GM18502 (cell line): ENCODE data around the gene CX3CL1.
A peak's percentile ranks its signal among the peaks of the same experiment; 100 is the strongest.
"Not testable (repeated sequence)": the region's sequence is repeated elsewhere in the genome, so short reads cannot be mapped to it uniquely, and the experiment has no call there.

Source experiments
- ATAC-seq: cut with Tn5 transposase; IDR thresholded peaks from one replicate; pipeline ENCODE4 v1.9.1; 2021; ENCODE audit warnings: mild to moderate bottlenecking; ENCODE audit not compliant: unreplicated experiment, poor library complexity

The CX3CL1 gene

DNA sequence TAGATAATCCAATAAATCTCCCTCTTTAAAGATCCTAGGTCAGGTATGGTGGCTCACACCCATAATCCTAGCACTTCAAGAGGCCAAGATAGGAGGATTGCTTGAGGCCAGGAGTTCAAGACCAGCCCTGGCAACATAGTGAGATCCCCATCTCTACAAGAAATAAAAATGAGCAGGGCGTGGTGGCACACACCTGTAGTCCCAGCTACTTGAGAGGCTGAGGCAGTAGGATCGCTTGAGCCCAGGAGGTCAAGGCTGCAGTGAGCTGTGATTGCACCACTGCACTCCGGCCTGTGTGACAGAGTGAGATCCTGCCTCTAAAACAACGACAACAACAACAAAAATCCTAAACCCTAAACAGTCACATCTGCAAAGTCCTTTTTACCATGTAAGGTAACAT is 15.7 kb upstream of the CX3CL1 start:
- ATAC-seq = no peak

DNA sequence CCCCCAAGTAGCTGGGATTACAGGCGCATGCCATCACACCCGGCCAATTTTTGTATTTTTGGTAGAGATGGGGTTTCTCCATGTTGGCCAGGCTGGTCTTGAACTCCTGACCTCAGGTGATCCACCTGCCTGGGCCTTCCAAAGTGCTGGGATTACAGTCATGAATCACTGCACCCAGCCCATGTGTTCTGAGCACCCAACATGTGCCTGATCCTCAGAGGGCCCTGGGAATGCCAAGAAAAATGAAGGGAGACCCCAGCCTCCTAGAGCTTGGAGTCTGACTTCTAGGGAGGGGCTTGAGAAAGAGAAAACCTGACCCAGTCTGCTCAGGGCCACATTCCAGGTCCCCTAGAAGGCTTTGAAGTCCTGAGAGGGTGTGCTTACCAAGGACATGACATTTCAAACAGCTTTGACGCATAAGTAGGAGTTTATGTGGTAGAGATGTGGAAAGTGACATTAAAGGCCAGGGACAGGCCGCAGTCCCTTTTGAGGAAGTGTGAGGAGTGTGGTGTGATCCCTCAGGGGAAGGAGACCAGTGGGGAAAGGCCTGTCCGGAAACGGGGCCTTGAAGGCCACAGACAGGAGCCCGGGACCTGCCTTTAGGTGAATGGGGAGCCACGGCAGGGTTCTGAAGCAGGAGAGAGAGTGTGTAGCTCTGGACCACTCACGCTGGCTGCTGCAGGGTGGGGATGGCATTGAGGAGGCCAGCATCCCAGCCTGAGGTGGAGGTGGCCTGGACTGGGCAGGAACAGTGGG is 14.8 kb upstream of the CX3CL1 start:
- no peak for ATAC-seq

DNA sequence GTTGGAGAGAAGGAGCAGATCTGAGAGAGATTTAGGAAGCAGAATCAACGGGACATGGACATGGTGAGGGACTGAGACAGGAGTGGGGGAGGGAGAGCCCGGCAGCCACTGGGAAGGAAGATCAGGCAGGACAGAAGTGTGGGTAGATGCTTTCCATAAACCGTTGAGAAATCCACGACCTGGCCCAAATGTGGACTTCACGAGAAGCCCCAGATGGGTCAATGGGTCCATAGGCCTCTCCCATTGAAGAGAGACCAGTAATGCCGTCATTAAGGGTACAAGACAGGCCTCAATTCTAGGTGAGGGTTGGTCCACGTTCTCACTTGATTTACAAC is 14.2 kb upstream of the CX3CL1 start:
- no peak for ATAC-seq

DNA sequence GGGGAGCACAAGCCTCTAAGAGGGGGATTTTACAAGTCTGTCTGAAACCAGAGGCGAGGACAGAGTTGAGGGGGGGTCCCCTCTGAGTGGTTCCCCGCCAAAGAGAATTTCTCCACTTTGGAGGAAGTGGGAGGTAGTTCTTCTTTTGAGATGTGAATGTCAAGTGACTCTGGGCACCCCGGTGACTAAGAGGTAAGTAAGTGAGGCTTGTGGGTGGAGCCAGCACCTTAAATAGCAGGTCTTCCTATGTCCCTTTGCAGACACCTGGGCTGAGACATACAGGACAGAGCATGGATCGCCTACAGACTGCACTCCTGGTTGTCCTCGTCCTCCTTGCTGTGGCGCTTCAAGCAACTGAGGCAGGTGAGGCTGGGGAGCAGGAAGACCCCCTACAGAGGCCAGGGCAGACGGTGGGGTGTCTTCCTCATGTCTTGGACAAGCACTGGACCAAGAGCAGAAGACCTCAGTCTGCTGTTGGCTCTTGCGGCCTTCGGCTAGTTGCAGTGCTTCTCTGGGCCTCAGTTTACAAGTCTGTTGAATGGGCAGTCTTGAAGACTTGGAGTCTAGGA is 13.7 kb upstream of the CX3CL1 start, which contains the start of gene CCL22:
TSS of gene CCL22 (plus strand) at position 257 of the 569 bp plus-strand sequence. CDS start at position 291, 34 bp downstream.
- peak; percentile 40 for ATAC-seq

DNA sequence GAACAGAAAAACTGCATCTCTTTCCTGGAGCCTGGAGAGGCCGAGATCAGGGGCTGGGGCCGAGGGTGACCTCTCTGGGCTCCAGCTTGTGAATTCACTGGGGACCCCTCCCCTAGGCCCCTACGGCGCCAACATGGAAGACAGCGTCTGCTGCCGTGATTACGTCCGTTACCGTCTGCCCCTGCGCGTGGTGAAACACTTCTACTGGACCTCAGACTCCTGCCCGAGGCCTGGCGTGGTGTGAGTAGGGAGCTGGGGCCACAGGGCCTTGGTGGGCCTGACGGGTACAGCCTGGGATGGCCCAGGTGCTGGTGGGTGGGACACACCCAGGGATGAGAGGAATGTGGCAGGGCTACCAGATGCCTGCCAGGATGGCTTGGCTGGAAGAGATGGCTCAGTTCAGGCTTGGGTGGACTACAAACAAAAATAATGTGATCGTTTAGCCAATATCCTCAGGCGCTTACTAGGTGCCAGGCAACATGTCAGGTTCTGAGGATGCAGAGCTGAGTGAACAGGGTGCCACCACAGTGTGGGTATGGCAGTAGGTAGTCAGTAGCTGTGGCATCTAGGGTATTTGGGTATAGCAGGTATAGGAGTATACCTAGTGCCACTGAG is 11.9 kb upstream of the CX3CL1 start:
- ATAC-seq = no peak

DNA sequence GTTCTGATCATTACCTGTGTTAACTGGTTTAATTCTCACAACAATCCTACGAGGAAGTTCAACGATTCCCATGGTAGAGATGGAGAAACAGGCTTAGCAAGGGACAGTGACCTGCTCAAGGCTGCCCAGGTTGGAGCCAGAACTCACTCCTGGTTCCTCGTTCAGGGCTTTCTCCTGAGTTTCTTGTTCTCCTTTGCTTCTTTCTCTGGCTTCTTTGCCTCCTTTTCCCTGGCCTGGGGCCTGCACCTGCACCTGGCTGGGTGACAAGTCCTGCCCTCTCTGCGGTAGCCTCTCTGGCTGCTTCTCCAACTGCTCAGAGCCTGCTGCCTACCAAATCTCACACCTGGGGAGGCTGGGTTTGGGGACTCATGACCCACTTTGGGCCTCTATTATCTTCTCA is 10.9 kb upstream of the CX3CL1 start:
- no peak for ATAC-seq

DNA sequence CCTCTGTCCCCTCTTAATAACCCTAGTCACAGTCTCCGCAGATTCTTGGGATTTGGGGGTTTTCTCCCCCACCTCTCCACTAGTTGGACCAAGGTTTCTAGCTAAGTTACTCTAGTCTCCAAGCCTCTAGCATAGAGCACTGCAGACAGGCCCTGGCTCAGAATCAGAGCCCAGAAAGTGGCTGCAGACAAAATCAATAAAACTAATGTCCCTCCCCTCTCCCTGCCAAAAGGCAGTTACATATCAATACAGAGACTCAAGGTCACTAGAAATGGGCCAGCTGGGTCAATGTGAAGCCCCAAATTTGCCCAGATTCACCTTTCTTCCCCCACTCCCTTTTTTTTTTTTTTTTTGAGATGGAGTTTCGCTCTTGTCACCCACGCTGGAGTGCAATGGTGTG is 8.1 kb upstream of the CX3CL1 start:
- ATAC-seq = no peak

DNA sequence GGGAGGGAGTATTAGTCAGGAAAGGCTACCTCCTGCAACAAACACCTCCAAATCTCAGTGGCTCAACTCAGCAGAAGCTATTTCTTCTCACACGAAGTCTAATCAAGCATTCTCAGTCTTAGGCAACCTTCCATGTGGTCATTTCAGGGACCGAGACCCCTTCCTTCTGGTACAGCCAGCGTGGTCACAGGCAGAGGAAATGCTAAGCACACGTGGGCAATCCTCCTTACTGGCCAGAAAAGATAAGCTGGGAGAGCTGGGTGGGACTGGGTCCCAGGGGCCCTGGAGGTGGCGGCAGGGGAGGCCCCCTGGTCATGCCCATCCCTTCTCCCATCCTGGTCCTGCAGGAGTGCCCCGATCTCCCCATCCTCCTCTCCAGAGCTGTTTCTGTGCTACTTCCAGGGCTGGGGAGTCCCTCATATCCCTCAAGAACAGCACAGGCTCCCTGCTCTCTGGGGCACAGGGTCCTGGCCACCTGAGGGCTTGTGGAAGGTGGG is 5.7 kb upstream of the CX3CL1 start:
- ATAC-seq = no peak

DNA sequence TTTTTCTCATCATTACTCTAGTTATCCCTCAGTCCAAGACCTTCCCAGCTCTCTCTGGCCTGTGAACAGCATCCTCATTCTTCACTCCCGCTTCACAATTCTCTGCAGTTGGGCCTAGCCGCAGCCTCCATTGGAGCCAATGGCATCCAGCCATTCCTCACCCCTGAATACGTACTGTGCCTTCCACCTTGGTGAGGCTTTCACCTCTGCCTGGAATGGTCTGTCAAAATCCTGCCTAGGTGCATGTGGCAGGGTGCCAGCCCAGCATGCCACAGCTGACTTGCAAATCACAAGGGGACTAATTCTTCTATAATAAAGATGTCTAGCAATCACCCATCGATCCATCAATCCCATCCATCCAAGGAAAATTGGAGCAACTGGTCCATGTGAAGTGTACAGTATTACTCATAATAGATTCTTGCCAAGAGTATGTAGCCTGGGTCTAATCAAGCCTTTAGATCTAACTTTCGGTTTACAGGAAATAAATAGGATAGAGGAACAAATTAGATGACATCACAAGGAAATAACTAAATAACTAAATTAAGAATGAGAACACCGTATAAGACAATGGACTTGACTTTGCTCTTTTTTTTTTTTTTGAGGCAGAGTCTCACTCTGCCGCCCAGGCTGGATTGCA is 5.1 kb upstream of the CX3CL1 start:
- ATAC-seq = no peak

DNA sequence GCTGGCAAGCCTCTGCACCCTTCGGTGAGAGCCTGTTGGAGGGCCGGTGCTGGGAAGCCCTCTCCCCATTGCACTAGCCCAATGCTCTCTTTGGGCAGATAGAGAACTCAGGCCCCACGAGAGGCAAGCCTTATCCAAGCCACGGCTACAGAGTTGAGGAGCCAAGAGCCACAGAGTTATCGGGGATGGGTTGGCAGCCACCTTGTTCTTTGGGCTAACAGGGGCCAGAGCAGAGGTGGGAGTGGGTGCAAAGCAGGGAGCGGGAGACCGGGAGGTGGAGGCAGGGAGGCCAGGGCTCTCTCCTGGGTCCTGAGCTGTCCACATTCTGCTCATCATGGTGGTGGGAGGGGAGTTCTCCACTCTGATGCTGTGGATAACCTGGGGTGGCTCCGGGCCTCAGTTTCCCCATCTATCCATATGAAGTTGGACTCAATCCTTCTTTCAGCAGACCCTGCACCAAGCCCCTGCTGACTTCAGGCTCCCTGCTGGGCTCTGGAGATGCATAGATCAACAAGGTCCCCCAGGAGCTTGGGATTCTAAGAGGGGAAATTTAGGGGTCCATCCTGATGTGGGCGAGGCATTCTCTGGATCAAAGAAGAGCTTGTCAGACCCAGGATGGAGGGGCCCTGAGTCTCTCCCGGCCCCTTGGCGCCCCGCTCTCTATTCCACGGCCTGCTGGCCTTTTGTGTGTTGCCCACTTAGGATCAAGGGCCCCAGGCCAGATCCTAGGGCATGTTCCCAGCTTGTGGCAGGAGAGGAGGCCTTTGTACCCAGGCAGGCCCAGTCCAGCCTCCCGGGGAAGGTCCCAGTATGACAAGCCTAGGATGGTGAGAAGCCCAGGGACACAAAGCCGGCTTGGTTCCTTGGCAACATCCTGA is 557 bp upstream of the CX3CL1 start:
- no peak for ATAC-seq

DNA sequence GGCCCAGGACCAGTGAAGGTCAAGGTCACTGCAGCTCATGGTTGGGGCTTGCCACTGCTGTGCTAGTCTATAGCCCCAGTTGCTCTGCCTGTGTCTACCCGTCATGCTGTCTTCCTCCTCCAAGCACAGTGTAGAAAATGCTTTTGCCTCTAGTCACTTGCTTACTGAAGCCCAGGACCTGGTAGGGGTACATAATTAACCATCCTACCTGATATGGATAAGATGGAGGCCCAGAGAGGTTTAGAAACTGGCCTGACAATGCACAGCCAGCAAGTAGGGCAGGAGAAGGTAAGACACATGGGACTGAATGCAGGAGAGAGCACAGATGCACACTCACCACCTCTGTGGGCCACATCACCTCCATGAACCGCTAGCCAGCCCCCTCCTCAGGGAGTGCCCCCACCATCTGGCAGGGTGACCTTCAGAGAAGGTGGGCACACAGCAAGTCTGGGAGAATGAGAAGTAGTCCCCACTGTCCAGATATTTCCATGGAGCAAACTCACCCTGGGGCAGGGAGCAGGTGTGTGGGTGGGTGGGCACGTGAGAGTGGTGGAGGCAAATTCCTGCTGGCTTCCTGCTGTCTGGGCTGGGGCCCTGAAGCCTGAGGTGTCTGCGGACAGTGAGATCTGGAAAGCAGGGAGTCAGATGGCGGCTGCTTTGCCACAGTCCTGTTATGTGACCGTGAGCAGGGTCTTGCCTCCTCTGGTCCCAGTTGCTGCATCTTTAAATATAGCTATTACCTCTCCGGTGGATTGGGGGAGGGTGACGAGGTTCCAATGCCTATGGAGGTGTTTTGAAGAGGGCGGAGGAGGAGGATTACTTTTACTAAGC is 1.0 kb downstream of the CX3CL1 start:
- no peak for ATAC-seq

DNA sequence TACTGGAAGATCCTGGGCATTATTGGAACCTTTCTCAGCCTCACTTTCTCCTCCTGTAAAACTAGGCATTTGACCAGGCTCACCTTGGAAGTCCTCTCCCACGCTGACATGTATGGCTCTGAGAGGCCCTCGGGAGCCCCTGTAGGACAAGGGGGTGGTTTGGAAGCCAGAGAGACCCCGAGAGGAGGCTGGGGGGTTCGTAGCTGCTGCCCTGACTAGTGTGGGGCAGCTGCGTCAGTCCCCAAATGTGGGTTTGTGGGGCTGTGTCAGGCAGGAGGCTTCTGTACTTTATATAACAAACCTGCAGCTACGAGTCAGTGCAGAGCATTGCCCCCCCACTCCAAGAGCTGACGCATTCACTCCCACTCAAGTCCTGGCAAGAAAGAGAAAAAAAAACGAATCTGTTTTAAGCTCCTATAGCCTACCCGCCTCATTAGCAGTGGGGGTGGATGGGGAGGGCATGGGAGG is 1.8 kb downstream of the CX3CL1 start:
- ATAC-seq = no peak

DNA sequence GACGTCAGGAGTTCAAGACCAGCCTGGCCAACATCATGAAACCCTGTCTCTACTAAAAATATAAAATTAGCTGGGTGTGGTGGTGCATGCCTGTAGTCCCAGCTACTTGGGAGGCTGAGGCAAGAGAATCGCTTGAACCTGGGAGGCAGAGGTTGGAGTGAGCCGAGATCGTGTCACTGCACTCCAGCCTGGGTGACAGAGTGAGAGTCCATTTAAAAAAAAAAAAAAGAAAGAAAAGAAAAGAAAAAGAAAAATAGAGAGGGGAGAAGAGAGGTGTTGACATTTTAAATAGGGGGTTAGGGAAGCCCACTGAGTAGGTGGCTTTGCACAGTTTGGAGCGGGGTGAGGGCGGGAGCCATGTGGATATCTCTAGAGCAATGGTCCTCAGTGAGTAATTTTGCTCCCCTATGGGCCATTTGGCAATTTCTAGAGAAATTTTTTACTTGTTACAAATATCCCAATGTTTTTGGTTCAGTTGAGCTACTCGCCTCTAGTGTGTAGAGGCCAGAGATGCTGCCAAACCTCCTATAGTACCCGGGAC is 2.7 kb downstream of the CX3CL1 start:
- not testable (repeated sequence) for ATAC-seq

DNA sequence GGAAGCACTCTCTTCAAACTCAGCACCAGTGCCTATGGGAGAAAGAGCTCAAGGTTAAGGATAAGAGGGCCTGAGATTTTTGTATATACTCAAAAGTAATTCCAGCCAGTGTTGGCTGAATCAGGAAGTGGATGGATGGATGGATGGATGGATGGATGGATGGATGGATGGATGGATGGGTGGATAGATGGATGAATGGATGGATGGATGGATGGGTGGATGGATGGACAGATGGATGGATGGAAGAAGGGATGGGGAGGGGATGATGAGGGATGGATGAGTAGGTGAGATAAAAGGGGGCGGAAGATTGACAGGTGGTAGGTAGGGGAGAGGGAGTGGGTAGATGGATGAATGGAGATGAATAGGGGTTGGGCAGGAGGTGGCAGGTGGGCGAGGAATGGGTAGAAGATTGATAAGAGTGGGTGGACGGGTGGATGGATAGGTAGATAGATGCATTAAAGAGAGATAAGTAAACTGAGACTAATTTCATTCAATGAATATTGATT is 4.1 kb downstream of the CX3CL1 start:
- ATAC-seq = no peak

DNA sequence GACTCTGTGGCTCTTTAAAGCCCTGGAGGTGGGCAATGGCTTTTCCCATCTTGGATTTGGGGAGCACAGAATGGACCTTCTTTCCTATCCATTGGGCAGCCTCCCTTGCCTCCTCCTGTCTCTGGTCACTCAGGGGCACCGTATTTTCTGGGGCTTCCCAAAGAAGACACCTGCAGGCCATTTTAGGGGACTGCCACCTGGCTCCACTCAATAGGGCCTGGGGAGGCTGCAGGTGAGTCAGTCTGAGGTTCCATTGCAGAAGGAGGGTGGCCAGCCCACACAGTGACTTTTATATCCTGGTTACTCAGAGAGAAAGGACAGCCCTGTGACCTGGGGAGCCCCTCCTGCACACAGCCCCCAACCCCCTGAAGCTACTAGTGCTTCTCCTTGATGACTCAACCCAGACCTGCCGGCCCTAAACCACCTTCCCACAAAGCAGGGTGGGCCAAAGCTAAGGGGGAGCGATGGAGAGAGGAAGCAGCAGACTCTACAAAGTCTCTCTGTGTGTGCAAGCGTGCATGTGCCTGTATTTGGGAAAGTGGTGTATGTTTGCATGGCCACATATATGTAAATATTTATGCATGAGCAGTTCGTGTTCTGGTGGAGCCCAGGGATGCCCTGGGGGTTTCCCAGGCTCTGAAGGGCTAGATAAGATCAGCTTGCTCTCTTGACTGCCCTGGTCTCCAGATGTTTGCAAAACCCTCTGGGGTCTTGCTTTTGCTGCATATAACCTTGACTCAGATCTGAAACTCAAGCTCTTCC is 5.0 kb downstream of the CX3CL1 start:
- ATAC-seq = peak; percentile 75

DNA sequence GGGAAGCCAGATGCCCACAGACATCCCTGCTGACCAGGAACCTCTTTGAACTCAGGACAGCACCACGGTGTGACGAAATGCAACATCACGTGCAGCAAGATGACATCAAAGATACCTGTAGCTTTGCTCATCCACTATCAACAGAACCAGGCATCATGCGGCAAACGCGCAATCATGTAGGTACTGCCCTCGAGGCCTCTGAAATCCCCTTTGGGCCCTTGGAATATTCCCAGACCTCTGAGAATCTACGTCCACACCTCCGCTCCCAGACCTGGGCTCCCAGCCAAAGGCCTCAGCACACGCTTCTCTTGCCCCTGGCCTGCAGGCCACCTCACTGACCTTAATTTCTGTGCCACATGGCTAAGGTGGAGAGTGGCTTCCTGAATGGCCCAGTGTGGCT is 7.3 kb downstream of the CX3CL1 start:
- ATAC-seq = no peak

DNA sequence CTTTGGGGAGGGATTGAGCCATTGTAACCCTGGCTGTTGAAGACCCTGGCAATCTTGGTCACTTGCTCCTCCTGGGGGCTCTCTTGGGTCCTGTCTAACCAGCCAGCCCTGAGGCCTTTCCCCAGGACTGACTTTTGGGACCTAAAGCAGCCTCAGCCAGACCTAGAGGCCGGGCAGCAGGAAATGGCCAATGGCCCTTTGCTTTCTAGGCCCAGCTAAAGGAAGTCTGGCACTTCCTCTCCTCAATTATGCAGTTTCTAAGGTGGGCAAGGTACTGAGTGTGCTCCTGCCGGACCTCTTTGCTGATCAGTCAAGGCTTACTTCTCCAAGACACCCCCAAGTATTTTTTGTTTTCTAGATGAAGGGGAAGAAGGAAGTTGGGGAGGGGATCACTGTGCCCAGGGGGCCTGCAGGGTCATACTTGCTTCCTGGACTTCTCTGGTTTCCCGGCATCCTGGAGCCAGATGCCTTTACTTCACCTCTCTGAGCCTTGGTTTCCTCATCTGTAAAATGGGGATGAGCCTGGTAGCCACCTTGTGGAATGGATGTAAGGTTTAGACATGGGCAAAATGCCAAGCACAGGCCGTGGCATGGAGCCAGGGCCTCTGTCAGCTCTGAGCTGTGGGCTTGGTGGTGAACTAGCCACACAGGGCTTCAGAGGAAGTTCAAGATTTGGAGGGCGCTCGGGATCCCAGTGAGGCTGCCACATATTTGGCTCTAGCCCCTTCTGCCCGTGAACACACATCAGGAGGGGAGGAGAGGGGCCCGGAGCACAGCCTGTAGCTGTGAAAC is 8.6 kb downstream of the CX3CL1 start:
- no peak for ATAC-seq
